ENCODE results near the gene SEPTIN12. TPM values are rescaled to one million over a fixed set of nuclear protein-coding genes. Genes with fewer than 3 reads are reported as not detected.
A peak's percentile ranks its signal among the peaks of the same experiment; 100 is the strongest.
"Not testable (repeated sequence)": the region's sequence is repeated elsewhere in the genome, so short reads cannot be mapped to it uniquely, and the experiment has no call there.

Gene SEPTIN12
- total and polyA plus RNA-seq, 2 experiments from 2014 or later, result not detected

DNA sequence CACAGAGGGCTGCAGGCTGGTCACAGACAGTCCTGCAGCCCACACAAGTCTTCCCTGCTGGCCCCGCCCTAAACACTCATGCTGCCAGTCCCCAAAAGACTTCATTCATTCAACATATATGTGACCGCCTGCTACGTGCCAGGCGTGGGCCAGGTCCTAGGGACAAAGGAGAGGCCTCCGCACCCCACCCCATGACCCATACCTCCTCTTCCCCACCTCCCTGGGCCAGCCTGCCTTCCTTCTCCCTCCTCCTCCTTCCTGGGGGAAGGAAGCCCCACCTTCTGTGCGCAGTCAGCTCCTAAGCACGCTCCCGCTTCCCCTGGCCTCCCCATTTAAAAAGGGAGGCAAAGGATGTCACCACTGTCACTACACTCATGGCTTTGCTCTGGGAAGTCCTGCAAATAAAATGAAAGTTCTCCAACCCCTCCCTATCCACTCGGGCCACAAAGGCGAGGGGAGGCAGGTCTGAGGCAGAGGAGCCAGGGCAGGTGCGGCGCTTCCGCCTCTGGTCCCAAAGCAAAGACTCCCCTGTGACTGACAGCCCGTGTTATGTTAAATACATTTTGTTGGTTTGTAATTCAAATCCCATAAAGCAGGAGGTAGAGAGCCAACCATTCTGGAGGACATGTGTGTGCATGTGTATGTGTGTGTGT lies 44.8 kb downstream of the SEPTIN12 start:
- H3K4me3 ChIP-seq, result no peak overlapping the region
- no peak for TF ChIP-seq EZH2phosphoT487 (IDR thresholded peaks at IDR 0.05; ENCODE audit: low read depth, severe bottlenecking, unreplicated experiment)
- no peak for TF ChIP-seq EZH2 (IDR thresholded peaks at IDR 0.05; ENCODE audit: borderline replicate concordance)
- TF ChIP-seq, protein P1, sequence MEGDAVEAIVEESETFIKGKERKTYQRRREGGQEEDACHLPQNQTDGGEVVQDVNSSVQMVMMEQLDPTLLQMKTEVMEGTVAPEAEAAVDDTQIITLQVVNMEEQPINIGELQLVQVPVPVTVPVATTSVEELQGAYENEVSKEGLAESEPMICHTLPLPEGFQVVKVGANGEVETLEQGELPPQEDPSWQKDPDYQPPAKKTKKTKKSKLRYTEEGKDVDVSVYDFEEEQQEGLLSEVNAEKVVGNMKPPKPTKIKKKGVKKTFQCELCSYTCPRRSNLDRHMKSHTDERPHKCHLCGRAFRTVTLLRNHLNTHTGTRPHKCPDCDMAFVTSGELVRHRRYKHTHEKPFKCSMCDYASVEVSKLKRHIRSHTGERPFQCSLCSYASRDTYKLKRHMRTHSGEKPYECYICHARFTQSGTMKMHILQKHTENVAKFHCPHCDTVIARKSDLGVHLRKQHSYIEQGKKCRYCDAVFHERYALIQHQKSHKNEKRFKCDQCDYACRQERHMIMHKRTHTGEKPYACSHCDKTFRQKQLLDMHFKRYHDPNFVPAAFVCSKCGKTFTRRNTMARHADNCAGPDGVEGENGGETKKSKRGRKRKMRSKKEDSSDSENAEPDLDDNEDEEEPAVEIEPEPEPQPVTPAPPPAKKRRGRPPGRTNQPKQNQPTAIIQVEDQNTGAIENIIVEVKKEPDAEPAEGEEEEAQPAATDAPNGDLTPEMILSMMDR (IDR thresholded peaks at IDR 0.05; ENCODE audit: poor library complexity), result no peak
- no peak overlapping the region for H3K27ac ChIP-seq
- H2AFZ ChIP-seq, result no peak overlapping the region
- no peaks in the 10 kb centered on the region for H3K9me2 ChIP-seq (replicated peaks; ENCODE audit: insufficient read depth)
- no peaks in the 10 kb centered on the region for H3K9me3 ChIP-seq (ENCODE audit: low read depth)
- H3K79me2 ChIP-seq, result no peaks in the 10 kb centered on the region
- DNase-seq (ENCODE audit: low spot score), result no peak
- no peaks in the 10 kb centered on the region for H3K36me3 ChIP-seq (replicated peaks; ENCODE audit: insufficient read depth, low read depth)
- H3K27me3 ChIP-seq, result no peaks in the 10 kb centered on the region
- no peaks in the 10 kb centered on the region for H4K20me1 ChIP-seq (ENCODE audit: insufficient read depth, poor library complexity, severe bottlenecking)
- no peaks in the 10 kb centered on the region for H3K4me1 ChIP-seq (ENCODE audit: insufficient read depth)
- 64% methylated on average over 12 of the region's 14 CpGs for WGBS (ENCODE audit: low lambda C conversion rate, missing lambda C conversion rate)
- H3K4me2 ChIP-seq, result peak overlapping the region; percentile 33

DNA sequence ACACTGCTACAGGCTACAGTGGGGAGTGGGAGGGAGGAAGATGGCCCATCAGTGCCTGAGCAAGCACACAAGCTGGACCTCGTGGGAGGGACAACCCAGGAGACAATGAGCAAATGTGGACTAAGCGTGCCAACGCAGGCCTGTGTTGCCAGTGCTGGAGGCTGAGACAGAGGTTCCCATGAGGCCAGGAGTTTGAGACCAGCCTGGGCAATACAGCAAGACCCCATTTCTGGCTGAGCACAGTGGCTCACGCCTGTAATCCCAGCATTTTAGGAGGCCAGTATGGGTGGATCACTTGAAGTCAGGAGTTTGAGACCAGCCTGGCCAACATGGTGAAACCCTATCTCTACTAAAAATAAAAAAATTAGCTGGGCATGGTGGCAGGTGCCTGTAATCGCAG lies 49.8 kb downstream of the SEPTIN12 start:
- H3K4me3 ChIP-seq; H3K9me2 ChIP-seq (replicated peaks; ENCODE audit: insufficient read depth); H3K9me3 ChIP-seq (ENCODE audit: low read depth); DNase-seq (ENCODE audit: low spot score); H3K27ac ChIP-seq; H3K4me1 ChIP-seq (ENCODE audit: insufficient read depth); H4K20me1 ChIP-seq (ENCODE audit: insufficient read depth, poor library complexity, severe bottlenecking); H3K27me3 ChIP-seq; H3K79me2 ChIP-seq; H3K36me3 ChIP-seq (replicated peaks; ENCODE audit: insufficient read depth, low read depth); H3K4me2 ChIP-seq; H2AFZ ChIP-seq: not testable (repeated sequence)
- whole genome bisulfite sequencing (ENCODE audit: low lambda C conversion rate, missing lambda C conversion rate), result 87% methylated on average over 5 of the region's 5 CpGs

DNA sequence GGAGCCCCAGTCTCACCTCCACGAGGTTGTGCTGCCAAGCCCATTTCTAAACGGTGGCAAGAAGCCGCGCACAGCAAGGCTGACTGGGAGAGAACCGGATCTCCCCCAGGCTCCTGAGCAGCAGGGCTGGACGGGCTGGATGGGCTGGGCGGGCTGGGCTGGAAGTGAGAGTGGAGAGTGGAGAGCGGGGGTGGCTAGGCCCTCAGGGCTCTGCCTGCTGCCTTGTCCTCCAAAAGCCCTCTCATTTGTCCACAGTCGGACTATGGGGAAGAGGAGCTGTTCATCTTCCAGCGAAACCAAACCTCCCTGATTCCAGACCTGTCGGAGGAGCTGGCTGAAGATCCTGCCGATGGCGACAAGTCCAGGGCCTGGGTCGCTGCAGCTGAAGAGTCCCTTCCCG lies 50.6 kb downstream of the SEPTIN12 start:
- WGBS (ENCODE audit: low lambda C conversion rate, missing lambda C conversion rate), result 67% methylated on average over 14 of the region's 15 CpGs
- no peak for DNase-seq (ENCODE audit: low spot score)
- Histone ChIP-seq H4K20me1 (ENCODE audit: insufficient read depth, poor library complexity, severe bottlenecking) (no peaks in the 10 kb centered on the region), H3K27me3 (no peaks in the 10 kb centered on the region), H3K4me1 (ENCODE audit: insufficient read depth) (peaks cover 5% of the 10 kb centered on the region), H3K9me2 (replicated peaks; ENCODE audit: insufficient read depth) (no peaks in the 10 kb centered on the region), H3K27ac (no peak overlapping the region), H3K4me3 (no peak overlapping the region), H3K4me2 (no peak overlapping the region), H2AFZ (no peak overlapping the region), H3K79me2 (peaks cover 10% of the 10 kb centered on the region), H3K9me3 (ENCODE audit: low read depth) (no peaks in the 10 kb centered on the region), H3K36me3 (replicated peaks; ENCODE audit: insufficient read depth, low read depth) (no peaks in the 10 kb centered on the region)
- TF ChIP-seq EZH2phosphoT487 (IDR thresholded peaks at IDR 0.05; ENCODE audit: low read depth, severe bottlenecking, unreplicated experiment), result no peak
- TF ChIP-seq, protein P1 (IDR thresholded peaks at IDR 0.05; ENCODE audit: poor library complexity), result no peak
- no peak for TF ChIP-seq EZH2 (IDR thresholded peaks at IDR 0.05; ENCODE audit: borderline replicate concordance)

DNA sequence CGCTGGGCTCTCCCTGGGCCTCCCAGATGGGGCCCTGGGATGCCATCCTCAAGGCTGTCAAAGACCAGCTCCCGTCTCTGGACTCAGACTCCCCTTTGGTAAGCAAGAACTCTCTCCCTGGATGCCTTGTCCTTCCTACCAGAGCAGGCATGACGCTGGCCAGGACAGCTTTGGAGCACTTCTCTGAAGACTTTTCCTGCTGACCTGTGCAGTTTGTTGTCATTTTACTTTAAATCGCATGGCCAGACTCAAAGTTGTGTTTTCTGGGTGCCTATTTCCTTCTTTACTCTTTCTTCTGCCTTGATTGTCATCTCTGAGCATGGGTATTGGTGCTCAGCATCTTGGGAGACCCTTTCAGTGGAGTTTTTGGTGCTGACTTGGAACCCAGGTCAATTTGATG lies 51.6 kb downstream of the SEPTIN12 start:
- H3K79me2 ChIP-seq, result peaks cover 20% of the 10 kb centered on the region
- no peak overlapping the region for H2AFZ ChIP-seq
- H3K9me2 ChIP-seq (replicated peaks; ENCODE audit: insufficient read depth), result no peaks in the 10 kb centered on the region
- TF ChIP-seq EZH2phosphoT487 (IDR thresholded peaks at IDR 0.05; ENCODE audit: low read depth, severe bottlenecking, unreplicated experiment), result no peak
- TF ChIP-seq EZH2 (IDR thresholded peaks at IDR 0.05; ENCODE audit: borderline replicate concordance), result no peak
- TF ChIP-seq, protein P1 (IDR thresholded peaks at IDR 0.05; ENCODE audit: poor library complexity), result no peak
- no peaks in the 10 kb centered on the region for H3K9me3 ChIP-seq (ENCODE audit: low read depth)
- H3K27me3 ChIP-seq, result no peaks in the 10 kb centered on the region
- WGBS (ENCODE audit: low lambda C conversion rate, missing lambda C conversion rate), result 81% methylated on average over 4 of the region's 4 CpGs
- peaks cover 5% of the 10 kb centered on the region for H3K4me1 ChIP-seq (ENCODE audit: insufficient read depth)
- no peak overlapping the region for H3K27ac ChIP-seq
- H3K36me3 ChIP-seq (replicated peaks; ENCODE audit: insufficient read depth, low read depth), result no peaks in the 10 kb centered on the region
- no peaks in the 10 kb centered on the region for H4K20me1 ChIP-seq (ENCODE audit: insufficient read depth, poor library complexity, severe bottlenecking)
- no peak for DNase-seq (ENCODE audit: low spot score)
- H3K4me3 ChIP-seq, result no peak overlapping the region
- no peak overlapping the region for H3K4me2 ChIP-seq

Measured in hepatocyte (in vitro differentiated cells).